ENCODE measurements around the gene NBPF3. TPM values are rescaled to one million over a fixed set of nuclear protein-coding genes. Genes with fewer than 3 reads are reported as not detected.
"Not testable (repeated sequence)": the region's sequence is repeated elsewhere in the genome, so short reads cannot be mapped to it uniquely, and the experiment has no call there.

NBPF3 gene
- total RNA-seq, 1 donor from 2014 or later, result 3.9 TPM

GRCh38 chr1:21434394-21434793, 5.5 kb upstream of the NBPF3 start:
- intact Hi-C loops (cut with DNase I), result no loop called here
- H3K27ac ChIP-seq, result no peak overlapping the region
- DNase-seq (ENCODE audit: low spot score in 2 of 2), result no peak
- no peaks in the 10 kb centered on the region for H3K27me3 ChIP-seq
- no peaks in the 10 kb centered on the region for H3K9me3 ChIP-seq
- H3K36me3 ChIP-seq, result no peaks in the 10 kb centered on the region
- peaks cover 0 to 8% of the 10 kb centered on the region in 2 donors for H3K4me1 ChIP-seq
- TF ChIP-seq CTCF (IDR thresholded peaks at IDR 0.05), result no peak
- no peak overlapping the region for H3K4me3 ChIP-seq

GRCh38 chr1:21435646-21436487, 4.1 kb upstream of the NBPF3 start:
- peaks cover 0 to 9% of the 10 kb centered on the region in 2 donors for H3K4me1 ChIP-seq
- peak overlapping the region in 1 of 2 donors; percentile 61 for H3K4me3 ChIP-seq
- H3K9me3 ChIP-seq, result no peaks in the 10 kb centered on the region
- H3K27ac ChIP-seq, result no peak overlapping the region
- TF ChIP-seq CTCF (IDR thresholded peaks at IDR 0.05), result no peak
- no peaks in the 10 kb centered on the region for H3K27me3 ChIP-seq
- no peaks in the 10 kb centered on the region for H3K36me3 ChIP-seq
- intact Hi-C loops (cut with DNase I), result no loop called here
- DNase-seq (ENCODE audit: low spot score in 2 of 2), result no peak

- Histone ChIP-seq H3K36me3 (no peaks in the 10 kb centered on the region), H3K9me3 (no peaks in the 10 kb centered on the region), H3K4me1 (peaks cover 0 to 14% of the 10 kb centered on the region in 2 donors), H3K4me3 (peak overlapping the region; percentile 34 to 61), H3K27ac (no peak overlapping the region), H3K27me3 (no peaks in the 10 kb centered on the region)
- intact Hi-C loops (cut with DNase I), result no loop called here
- no peak for TF ChIP-seq CTCF (IDR thresholded peaks at IDR 0.05)
- no peak for DNase-seq (ENCODE audit: low spot score in 2 of 2)
Measured at GRCh38 chr1:21436488-21437340, 3.2 kb upstream of the NBPF3 start.

- Histone ChIP-seq H3K36me3 (no peaks in the 10 kb centered on the region), H3K27me3 (no peaks in the 10 kb centered on the region), H3K4me3 (peak overlapping the region in 1 of 2 donors; percentile 61), H3K4me1 (peaks cover 0 to 14% of the 10 kb centered on the region in 2 donors), H3K9me3 (no peaks in the 10 kb centered on the region), H3K27ac (no peak overlapping the region)
- TF ChIP-seq CTCF (IDR thresholded peaks at IDR 0.05), result no peak
- intact Hi-C loops (cut with DNase I), result no loop called here
- DNase-seq (ENCODE audit: low spot score in 2 of 2), result no peak
Measured at GRCh38 chr1:21437341-21437640, 2.6 kb upstream of the NBPF3 start.

- H3K36me3 ChIP-seq; H3K27ac ChIP-seq; intact Hi-C loops (cut with DNase I); DNase-seq (ENCODE audit: low spot score in 2 of 2); H3K4me3 ChIP-seq; H3K9me3 ChIP-seq; H3K27me3 ChIP-seq: not testable (repeated sequence)
- H3K4me1 ChIP-seq, result peaks cover 0 to 14% of the 10 kb centered on the region in 2 donors
Measured at GRCh38 chr1:21438646-21439312, 1.2 kb upstream of the NBPF3 start.
